Astrocyte of the cerebellum (primary cell): ENCODE measurements around the gene MPP4.
A peak's percentile ranks its signal among the peaks of the same experiment; 100 is the strongest.

Source experiments
- DNase-seq: peaks from one replicate; pipeline ENCODE4 v3.0.0-alpha.2; 2011; ENCODE audit warnings: low read depth
- H3K4me3 ChIP-seq: 2 replicates; pipeline ENCODE4 v1.5.1; 2011; ENCODE audit warnings: mild to moderate bottlenecking, low read depth, low read length, moderate library complexity
- CTCF ChIP-seq: IDR thresholded peaks from 2 replicates; pipeline ENCODE4 v1.5.1; 2012; ENCODE audit warnings: low read length, low read depth, moderate library complexity, mild to moderate bottlenecking; ENCODE audit errors: missing control alignments
- in situ Hi-C: cut with HindIII; loops from 2 replicates; pipeline ENCODE4 v1.10.0; 2017; ENCODE audit warnings: low sequenced_read_pairs

Gene MPP4

GRCh38 chr2:201664334-201664733 lies 34.1 kb downstream of the MPP4 start:
- no peak for TF ChIP-seq CTCF
- no peak overlapping the region for H3K4me3 ChIP-seq
- in situ Hi-C loops = no loop called here
- DNase-seq = no peak

GRCh38 chr2:201661366-201661765 lies 37.1 kb downstream of the MPP4 start:
- in situ Hi-C loops = no loop called here
- DNase-seq = no peak

GRCh38 chr2:201660293-201660895 lies 38.0 kb downstream of the MPP4 start:
- no peak overlapping the region for H3K4me3 ChIP-seq
- no peak for TF ChIP-seq CTCF
- in situ Hi-C loops = no loop called here
- no peak for DNase-seq

More at GRCh38 chr2:201661366-201661765, 37.1 kb downstream of the MPP4 start:
- TF ChIP-seq CTCF = no peak
- H3K4me3 ChIP-seq = no peak overlapping the region

- no peak overlapping the region for H3K4me3 ChIP-seq
- in situ Hi-C loops = no loop called here
- DNase-seq = no peak
- no peak for TF ChIP-seq CTCF
Measured at GRCh38 chr2:201656740-201657139, 41.7 kb downstream of the MPP4 start.

- TF ChIP-seq CTCF = no peak
- no peak overlapping the region for H3K4me3 ChIP-seq
- in situ Hi-C loops = no loop called here
- no peak for DNase-seq
Measured at GRCh38 chr2:201656102-201656501, 42.3 kb downstream of the MPP4 start.

- H3K4me3 ChIP-seq = no peak overlapping the region
- no peak for TF ChIP-seq CTCF
- in situ Hi-C loops = no loop called here
- peak; percentile 69 for DNase-seq
Measured at GRCh38 chr2:201654616-201655384, 43.6 kb downstream of the MPP4 start.
